IMR-90 (cell line): ENCODE data around the gene SLC12A8. TPM values are rescaled to one million over a fixed set of nuclear protein-coding genes. Genes with fewer than 3 reads are reported as not detected.
A peak's percentile ranks its signal among the peaks of the same experiment; 100 is the strongest.

Experiments
- ATAC-seq: fragments of 200-7000 bp; cut with Tn5 transposase; 2 replicates; pipeline ENCODE4 v1.9.1; 2020; ENCODE audit warnings: low read depth, mild to moderate bottlenecking, moderate library complexity
- BruUV-seq: library from RNA; stranded (reverse); fragments of 400-500 nt; replicated peaks from 2 replicates; lab custom pipeline; 2021; lab: Mats Ljungman, UMichigan
- CTCF ChIA-PET: fragments of 300-600 bp; formaldehyde crosslinking; extraction: SDS; loops from one replicate; lab custom pipeline; 2021; ENCODE audit warnings: antibody characterized with exemption; lab: Yijun Ruan, JAX
- POLR2A ChIA-PET: fragments of 300-600 bp; sonication (Branson Sonifier 250); formaldehyde crosslinking; loops from one replicate; lab custom pipeline; 2022; ENCODE audit warnings: antibody characterized with exemption; ENCODE audit not compliant: unreplicated experiment; lab: Charles Lee
- DNase-seq: peaks from one replicate; pipeline ENCODE4 v3.0.0; 2013
- H2AFZ ChIP-seq: replicated peaks from 2 replicates; pipeline ENCODE3; 2013; ENCODE audit warnings: low read length, mild to moderate bottlenecking; ENCODE audit not compliant: poor library complexity
- H2AK5ac ChIP-seq: 2 replicates; pipeline ENCODE4 v1.6.1; 2013; ENCODE audit warnings: low read depth, low read length, inconsistent platforms
- H2AK9ac ChIP-seq: replicated peaks from 2 replicates; pipeline ENCODE3; 2013; ENCODE audit warnings: mild to moderate bottlenecking, low read depth, low read length, moderate library complexity; ENCODE audit not compliant: poor library complexity
- H2BK120ac ChIP-seq: 2 replicates; pipeline ENCODE4 v1.6.1; 2013; ENCODE audit warnings: low read depth, low read length, inconsistent platforms
- H2BK15ac ChIP-seq: 3 replicates; pipeline ENCODE4 v1.6.1; 2013; ENCODE audit warnings: low read depth, low read length, inconsistent platforms
- H2BK20ac ChIP-seq: 2 replicates; pipeline ENCODE4 v1.6.1; 2013; ENCODE audit warnings: low read depth, mild to moderate bottlenecking, inconsistent platforms, low read length, moderate library complexity
- H2BK5ac ChIP-seq: 2 replicates; pipeline ENCODE4 v1.6.1; 2013; ENCODE audit warnings: mild to moderate bottlenecking, low read depth, low read length, inconsistent platforms; ENCODE audit not compliant: poor library complexity, severe bottlenecking
- H3K14ac ChIP-seq: replicated peaks from 2 replicates; pipeline ENCODE4 v1.6.1; 2013; ENCODE audit warnings: low read depth, low read length, inconsistent platforms
- H3K18ac ChIP-seq: 2 replicates; pipeline ENCODE4 v1.6.1; 2013; ENCODE audit warnings: low read depth, low read length, control low read depth
- H3K23ac ChIP-seq: 2 replicates; pipeline ENCODE4 v1.6.1; 2013; ENCODE audit warnings: low read depth, low read length, inconsistent platforms
- H3K27ac ChIP-seq: 2 replicates; pipeline ENCODE4 v1.5.1; 2013; ENCODE audit warnings: mild to moderate bottlenecking, control low read depth, low read length; ENCODE audit not compliant: insufficient read depth
- H3K27me3 ChIP-seq: 2 replicates; pipeline ENCODE4 v1.6.1; 2013; ENCODE audit warnings: low read length; ENCODE audit not compliant: control insufficient read depth, insufficient read depth
- H3K36me3 ChIP-seq: 2 replicates; pipeline ENCODE4 v1.6.1; 2013; ENCODE audit warnings: low read length, mixed read lengths; ENCODE audit not compliant: control insufficient read depth, insufficient read depth
- H3K4ac ChIP-seq: 2 replicates; pipeline ENCODE4 v1.6.1; 2013; ENCODE audit warnings: low read depth, low read length, inconsistent platforms
- H3K4me1 ChIP-seq: 2 replicates; pipeline ENCODE4 v1.6.1; 2013; ENCODE audit warnings: low read length, mixed read lengths; ENCODE audit not compliant: control insufficient read depth, insufficient read depth
- H3K4me2 ChIP-seq: 2 replicates; pipeline ENCODE4 v1.6.1; 2013; ENCODE audit warnings: low read depth, mild to moderate bottlenecking, control low read depth, low read length, moderate library complexity
- H3K4me3 ChIP-seq: 2 replicates; pipeline ENCODE4 v1.5.1; 2013; ENCODE audit warnings: low read depth, mild to moderate bottlenecking, control low read depth, low read length, moderate library complexity; ENCODE audit not compliant: insufficient read depth
- H3K56ac ChIP-seq: 2 replicates; pipeline ENCODE4 v1.6.1; 2013; ENCODE audit warnings: low read length, inconsistent platforms; ENCODE audit not compliant: insufficient read depth; ENCODE audit errors: extremely low read depth
- H3K79me1 ChIP-seq, 2 experiments: 2 replicates each; pipeline ENCODE4 v1.6.1; 2013; ENCODE audit warnings: low read length in 2 of 2, inconsistent platforms in 1 of 2, low read depth in 1 of 2
- H3K9ac ChIP-seq: 2 replicates; pipeline ENCODE4 v1.6.1; 2013; ENCODE audit warnings: low read depth, low read length, control low read depth
- H3K9me1 ChIP-seq: 2 replicates; pipeline ENCODE4 v1.6.1; 2013; ENCODE audit warnings: low read length, inconsistent platforms; ENCODE audit not compliant: insufficient read depth
- H3K9me3 ChIP-seq: 2 replicates; pipeline ENCODE4 v1.6.1; 2013; ENCODE audit warnings: low read length; ENCODE audit not compliant: control insufficient read depth, insufficient read depth
- H4K20me1 ChIP-seq: 2 replicates; pipeline ENCODE4 v1.6.1; 2013; ENCODE audit warnings: low read length, inconsistent platforms; ENCODE audit not compliant: insufficient read depth
- H4K5ac ChIP-seq: 2 replicates; pipeline ENCODE4 v1.6.1; 2013; ENCODE audit warnings: mild to moderate bottlenecking, low read depth, low read length, control low read depth
- H4K8ac ChIP-seq, 2 experiments: 2 replicates each; pipeline ENCODE4 v1.6.1; 2013; ENCODE audit warnings: low read depth in 2 of 2, low read length in 2 of 2, control low read depth in 1 of 2, inconsistent platforms in 1 of 2
- H4K91ac ChIP-seq: 2 replicates; pipeline ENCODE4 v1.6.1; 2013; ENCODE audit warnings: low read depth, low read length, inconsistent platforms; ENCODE audit not compliant: insufficient read depth
- BHLHE40 ChIP-seq: fragments of 150-350 bp; IDR thresholded peaks from 2 replicates; pipeline ENCODE4 v1.6.1; 2016; ENCODE audit warnings: mild to moderate bottlenecking, low read depth, low read length
- CEBPB ChIP-seq: IDR thresholded peaks from 2 replicates; pipeline ENCODE4 v1.6.1; 2012; ENCODE audit warnings: low read depth, low read length, improper control_type of control experiment
- CHD1 ChIP-seq: IDR thresholded peaks from 2 replicates; pipeline ENCODE4 v1.6.1; 2012; ENCODE audit warnings: low read depth, low read length, improper control_type of control experiment
- NFE2L2 ChIP-seq: fragments of 150-350 bp; IDR thresholded peaks from 2 replicates; pipeline ENCODE4 v1.6.1; 2016; ENCODE audit warnings: low read depth, mild to moderate bottlenecking, low read length
- RCOR1 ChIP-seq: IDR thresholded peaks from 2 replicates; pipeline ENCODE4 v1.6.1; 2012; ENCODE audit warnings: mild to moderate bottlenecking, low read length, improper control_type of control experiment; ENCODE audit not compliant: insufficient replicate concordance
- WGBS, 2 experiments: methylation state at CpG; one replicate each; pipeline versions ENCODE4 v1.1.5 to v1.1.7; 2013; ENCODE audit warnings: missing lambda C conversion rate in 2 of 2; ENCODE audit not compliant: insufficient read length in 1 of 2; ENCODE audit errors: extremely low coverage in 2 of 2; 5-methylcytosine and 5-hydroxymethylcytosine counted together
- dilution Hi-C: fragments of 300-500 bp; cut with HindIII; formaldehyde crosslinking; loops from one replicate; pipeline ENCODE4 v1.14.3; 2018; ENCODE audit warnings: low sequenced_read_pairs; ENCODE audit not compliant: unreplicated experiment
- in situ Hi-C: fragments of 300-500 bp; cut with MboI; formaldehyde crosslinking; loops from 3 replicates; pipeline ENCODE4 v1.14.3; 2019; ENCODE audit warnings: low sequenced_read_pairs, inconsistent platforms, mixed read lengths
- intact Hi-C: fragments of 100-400 bp; cut with micrococcal nuclease; formaldehyde crosslinking; loops from 2 replicates; pipeline ENCODE4 v1.10.0; 2022
- polyA plus RNA-seq, 3 experiments: library from polyadenylated mRNA; depleted of rRNA; stranded (reverse); fragments of >200 nt; gene quantifications; 2 replicates each; pipeline ENCODE4 v1.2.3, GENCODE V29; 2012; ENCODE audit warnings: low replicate concordance in 1 of 3
- total RNA-seq: library from RNA; depleted of rRNA; stranded (reverse); fragments of >200 nt; gene quantifications from 2 replicates; pipeline ENCODE4 v1.2.3, GENCODE V29; 2012
- TF ChIP-seq, protein P1 (sequence below): fragments of 150-350 bp; IDR thresholded peaks from 2 replicates; pipeline ENCODE4 v1.6.1; 2017; ENCODE audit warnings: mild to moderate bottlenecking, antibody characterized with exemption, low read length, low read depth
- TF ChIP-seq, protein P2 (sequence below): fragments of 150-350 bp; IDR thresholded peaks from 2 replicates; pipeline ENCODE4 v1.6.1; 2016; ENCODE audit warnings: low read depth, mild to moderate bottlenecking, low read length, moderate library complexity, borderline replicate concordance
- TF ChIP-seq, protein P3 (sequence below): conservative IDR thresholded peaks from 2 replicates; pipeline ENCODE4 v1.5.1; 2012; ENCODE audit warnings: mild to moderate bottlenecking, low read depth, low read length, improper control_type of control experiment

SLC12A8 gene
- total and polyA plus RNA-seq, 2 of the 4 experiments (the other 2 are of a cell fraction) = 2.2 to 4.3 TPM

- Histone ChIP-seq H2AFZ (no peak overlapping the region), H3K27ac (no peak overlapping the region), H3K79me1 (peaks cover 16 to 31% of the 10 kb centered on the region in 2 experiments), H3K36me3 (no peaks in the 10 kb centered on the region), H3K56ac (no peak overlapping the region), H4K91ac (no peak overlapping the region), H4K5ac (no peak overlapping the region), H3K23ac (no peak overlapping the region), H3K9me1 (peaks cover 2% of the 10 kb centered on the region; the same call in 1 of the 2 replicates), H3K4ac (no peak overlapping the region), H2BK120ac (no peak overlapping the region), H3K27me3 (no peaks in the 10 kb centered on the region), H4K8ac (no peak overlapping the region), H3K4me2 (no peak overlapping the region), H2AK9ac (no peak overlapping the region), H3K9ac (no peak overlapping the region), H2AK5ac (no peak overlapping the region), H3K9me3 (no peaks in the 10 kb centered on the region), H2BK5ac (no peak overlapping the region), H4K20me1 (peaks cover 3% of the 10 kb centered on the region; the same call in 1 of the 2 replicates), H3K4me1 (peaks cover 4% of the 10 kb centered on the region), H2BK15ac (no peak overlapping the region), H3K18ac (no peak overlapping the region), H3K4me3 (no peak overlapping the region), H3K14ac (no peak overlapping the region), H2BK20ac (no peak overlapping the region)
- TF ChIP-seq NFE2L2 (no peak), CHD1 (no peak), BHLHE40 (peak; percentile 4; the same call in 1 of the 2 replicates), RCOR1 (no peak), CEBPB (peak; percentile 92)
- TF ChIP-seq, protein P1, sequence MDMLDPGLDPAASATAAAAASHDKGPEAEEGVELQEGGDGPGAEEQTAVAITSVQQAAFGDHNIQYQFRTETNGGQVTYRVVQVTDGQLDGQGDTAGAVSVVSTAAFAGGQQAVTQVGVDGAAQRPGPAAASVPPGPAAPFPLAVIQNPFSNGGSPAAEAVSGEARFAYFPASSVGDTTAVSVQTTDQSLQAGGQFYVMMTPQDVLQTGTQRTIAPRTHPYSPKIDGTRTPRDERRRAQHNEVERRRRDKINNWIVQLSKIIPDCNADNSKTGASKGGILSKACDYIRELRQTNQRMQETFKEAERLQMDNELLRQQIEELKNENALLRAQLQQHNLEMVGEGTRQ = no peak
- TF ChIP-seq, protein P2, sequence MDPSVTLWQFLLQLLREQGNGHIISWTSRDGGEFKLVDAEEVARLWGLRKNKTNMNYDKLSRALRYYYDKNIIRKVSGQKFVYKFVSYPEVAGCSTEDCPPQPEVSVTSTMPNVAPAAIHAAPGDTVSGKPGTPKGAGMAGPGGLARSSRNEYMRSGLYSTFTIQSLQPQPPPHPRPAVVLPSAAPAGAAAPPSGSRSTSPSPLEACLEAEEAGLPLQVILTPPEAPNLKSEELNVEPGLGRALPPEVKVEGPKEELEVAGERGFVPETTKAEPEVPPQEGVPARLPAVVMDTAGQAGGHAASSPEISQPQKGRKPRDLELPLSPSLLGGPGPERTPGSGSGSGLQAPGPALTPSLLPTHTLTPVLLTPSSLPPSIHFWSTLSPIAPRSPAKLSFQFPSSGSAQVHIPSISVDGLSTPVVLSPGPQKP = no peak
- TF ChIP-seq, protein P3, sequence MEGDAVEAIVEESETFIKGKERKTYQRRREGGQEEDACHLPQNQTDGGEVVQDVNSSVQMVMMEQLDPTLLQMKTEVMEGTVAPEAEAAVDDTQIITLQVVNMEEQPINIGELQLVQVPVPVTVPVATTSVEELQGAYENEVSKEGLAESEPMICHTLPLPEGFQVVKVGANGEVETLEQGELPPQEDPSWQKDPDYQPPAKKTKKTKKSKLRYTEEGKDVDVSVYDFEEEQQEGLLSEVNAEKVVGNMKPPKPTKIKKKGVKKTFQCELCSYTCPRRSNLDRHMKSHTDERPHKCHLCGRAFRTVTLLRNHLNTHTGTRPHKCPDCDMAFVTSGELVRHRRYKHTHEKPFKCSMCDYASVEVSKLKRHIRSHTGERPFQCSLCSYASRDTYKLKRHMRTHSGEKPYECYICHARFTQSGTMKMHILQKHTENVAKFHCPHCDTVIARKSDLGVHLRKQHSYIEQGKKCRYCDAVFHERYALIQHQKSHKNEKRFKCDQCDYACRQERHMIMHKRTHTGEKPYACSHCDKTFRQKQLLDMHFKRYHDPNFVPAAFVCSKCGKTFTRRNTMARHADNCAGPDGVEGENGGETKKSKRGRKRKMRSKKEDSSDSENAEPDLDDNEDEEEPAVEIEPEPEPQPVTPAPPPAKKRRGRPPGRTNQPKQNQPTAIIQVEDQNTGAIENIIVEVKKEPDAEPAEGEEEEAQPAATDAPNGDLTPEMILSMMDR = no peak
- BruUV-seq = no TSS peak
- ChIA-PET POLR2A (no interaction called here), CTCF (interaction anchor here (0.6 kb wide), 1 partner anchor 90 kb away, joined by 4 read pairs; no protein-coding TSS in a partner anchor)
- dilution Hi-C loops = no loop called here
- DNase-seq (peak; percentile 35), ATAC-seq (peak; percentile 59; the same call in 1 of the 2 replicates)
- intact Hi-C loops = no loop called here
- 43% methylated on average over 2 of the region's 4 CpGs; no CpG with 5 or more reads in 1 of the 2 experiments for WGBS, 2 experiments
- in situ Hi-C loops = no loop called here
Observed at GRCh38 chr3:125240496-125240895, 27.9 kb upstream of the SLC12A8 start.
